ENCODE results near the gene ARHGEF33.

ARHGEF33 gene

GRCh38 chr2:39023649-39024048 lies 134.0 kb downstream of the ARHGEF33 start:
- no peak for DNase-seq

GRCh38 chr2:39024833-39025232 lies 135.2 kb downstream of the ARHGEF33 start:
- DNase-seq = no peak
